ENCODE results near the gene CSNK2A2. TPM values are rescaled to one million over a fixed set of nuclear protein-coding genes. Genes with fewer than 3 reads are reported as not detected.

Gene CSNK2A2
- total and polyA plus RNA-seq, 2 donors (not counting 3 experiments of a cell fraction or from before 2014, with no cell fraction given): 43.3 to 125 TPM

- FAIRE-seq (no peak), DNase-seq (ENCODE audit: low read depth, low spot score) (no peak)
- BruUV-seq (replicated peaks): no TSS peak
- Histone ChIP-seq H3K9me1 (replicated peaks; ENCODE audit: control insufficient read depth, extremely low read depth, insufficient read depth, low read length) (no peaks in the 10 kb centered on the region), H3K4me1 (ENCODE audit: control insufficient read depth, extremely low read depth, insufficient read depth, low read length) (no peaks in the 10 kb centered on the region), H3K9ac (replicated peaks; ENCODE audit: extremely low read depth, insufficient read depth, low read length) (no peak overlapping the region), H3K36me3 (ENCODE audit: control insufficient read depth in 2 of 2, extremely low read depth in 1 of 2, insufficient read depth in 2 of 2, low read length in 2 of 2) (no peaks in the 10 kb centered on the region), H2AFZ (ENCODE audit: low read depth, low read length) (no peak overlapping the region), H3K4me3 (replicated peaks in 1 of 3; ENCODE audit: insufficient read depth in 1 of 3, low read depth in 1 of 3, low read length in 3 of 3) (no peak overlapping the region), H3K27ac (ENCODE audit: insufficient read depth, low read depth, low read length) (no peak overlapping the region), H3K27me3 (ENCODE audit: control insufficient read depth in 2 of 2, insufficient read depth in 2 of 2, low read length in 2 of 2) (peaks cover 4 to 7% of the 10 kb centered on the region in 2 experiments), H3K4me2 (ENCODE audit: insufficient read depth, low read length) (no peak overlapping the region), H3K9me3 (replicated peaks; ENCODE audit: control insufficient read depth, insufficient read depth, low read length) (no peaks in the 10 kb centered on the region), H4K20me1 (replicated peaks; ENCODE audit: control insufficient read depth, extremely low read depth, insufficient read depth, low read length) (no peaks in the 10 kb centered on the region), H3K79me2 (ENCODE audit: control insufficient read depth, insufficient read depth, low read length) (no peaks in the 10 kb centered on the region)
- ChIA-PET POLR2A (no interaction called here), CTCF (interaction anchor here (0.6 kb wide), 1 partner anchor 11 kb away, joined by 3 read pairs; no protein-coding TSS in a partner anchor)
- dilution Hi-C loops (cut with MboI; ENCODE audit: extremely low pct_ligation_motif_present, low sequenced_read_pairs): no loop called here
- TF ChIP-seq, protein P1, sequence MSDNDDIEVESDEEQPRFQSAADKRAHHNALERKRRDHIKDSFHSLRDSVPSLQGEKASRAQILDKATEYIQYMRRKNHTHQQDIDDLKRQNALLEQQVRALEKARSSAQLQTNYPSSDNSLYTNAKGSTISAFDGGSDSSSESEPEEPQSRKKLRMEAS (IDR thresholded peaks at IDR 0.05; ENCODE audit: insufficient read depth, insufficient read length): no peak
- TF ChIP-seq POLR2AphosphoS5 (IDR thresholded peaks at IDR 0.05; ENCODE audit: insufficient read depth, low read depth, low read length) (no peak), EZH2 (IDR thresholded peaks at IDR 0.05; ENCODE audit: borderline replicate concordance, low read depth, low read length, severe bottlenecking) (no peak), POLR2A (IDR thresholded peaks at IDR 0.05; ENCODE audit: low read depth, low read length) (no peak), GATA2 (IDR thresholded peaks at IDR 0.05; ENCODE audit: insufficient read depth, insufficient read length, low read depth, low read length) (no peak), MYC (IDR thresholded peaks at IDR 0.05; ENCODE audit: low read depth, low read length) (no peak), FOS (IDR thresholded peaks at IDR 0.05; ENCODE audit: borderline replicate concordance, insufficient read depth, low read length) (no peak), JUN (IDR thresholded peaks at IDR 0.05; ENCODE audit: borderline replicate concordance, insufficient read depth, insufficient read length, low read depth) (no peak)
- TF ChIP-seq, protein P2, sequence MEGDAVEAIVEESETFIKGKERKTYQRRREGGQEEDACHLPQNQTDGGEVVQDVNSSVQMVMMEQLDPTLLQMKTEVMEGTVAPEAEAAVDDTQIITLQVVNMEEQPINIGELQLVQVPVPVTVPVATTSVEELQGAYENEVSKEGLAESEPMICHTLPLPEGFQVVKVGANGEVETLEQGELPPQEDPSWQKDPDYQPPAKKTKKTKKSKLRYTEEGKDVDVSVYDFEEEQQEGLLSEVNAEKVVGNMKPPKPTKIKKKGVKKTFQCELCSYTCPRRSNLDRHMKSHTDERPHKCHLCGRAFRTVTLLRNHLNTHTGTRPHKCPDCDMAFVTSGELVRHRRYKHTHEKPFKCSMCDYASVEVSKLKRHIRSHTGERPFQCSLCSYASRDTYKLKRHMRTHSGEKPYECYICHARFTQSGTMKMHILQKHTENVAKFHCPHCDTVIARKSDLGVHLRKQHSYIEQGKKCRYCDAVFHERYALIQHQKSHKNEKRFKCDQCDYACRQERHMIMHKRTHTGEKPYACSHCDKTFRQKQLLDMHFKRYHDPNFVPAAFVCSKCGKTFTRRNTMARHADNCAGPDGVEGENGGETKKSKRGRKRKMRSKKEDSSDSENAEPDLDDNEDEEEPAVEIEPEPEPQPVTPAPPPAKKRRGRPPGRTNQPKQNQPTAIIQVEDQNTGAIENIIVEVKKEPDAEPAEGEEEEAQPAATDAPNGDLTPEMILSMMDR (IDR thresholded peaks at IDR 0.05; ENCODE audit: extremely low read depth in 1 of 2, insufficient read depth in 1 of 2, low read depth in 1 of 2, low read length in 2 of 2): no peak
- intact Hi-C loops (cut with micrococcal nuclease): no loop called here
These were observed 28.9 kb upstream of the CSNK2A2 start for GRCh38 chr16:58226790-58227189.

Measured in endothelial cell of umbilical vein (primary cell).